DOHH2 (cell line): ENCODE data around the gene B3GALT6.

Experiments used
- EZH2phosphoT487 ChIP-seq: fragments of 200-600 bp; sonication (generic); IDR thresholded peaks from 2 replicates; pipeline ENCODE4 v1.6.1; 2017; ENCODE audit warnings: borderline replicate concordance, mild to moderate bottlenecking, antibody characterized with exemption, low read length, moderate library complexity, mixed read lengths
- TF ChIP-seq, protein P1 (sequence below): fragments of 200-600 bp; sonication (generic); IDR thresholded peaks from one replicate; pipeline ENCODE4 v1.5.1; 2014; ENCODE audit warnings: antibody characterized with exemption, mild to moderate bottlenecking, low read depth, low read length; ENCODE audit not compliant: poor library complexity, severe bottlenecking

DNA sequence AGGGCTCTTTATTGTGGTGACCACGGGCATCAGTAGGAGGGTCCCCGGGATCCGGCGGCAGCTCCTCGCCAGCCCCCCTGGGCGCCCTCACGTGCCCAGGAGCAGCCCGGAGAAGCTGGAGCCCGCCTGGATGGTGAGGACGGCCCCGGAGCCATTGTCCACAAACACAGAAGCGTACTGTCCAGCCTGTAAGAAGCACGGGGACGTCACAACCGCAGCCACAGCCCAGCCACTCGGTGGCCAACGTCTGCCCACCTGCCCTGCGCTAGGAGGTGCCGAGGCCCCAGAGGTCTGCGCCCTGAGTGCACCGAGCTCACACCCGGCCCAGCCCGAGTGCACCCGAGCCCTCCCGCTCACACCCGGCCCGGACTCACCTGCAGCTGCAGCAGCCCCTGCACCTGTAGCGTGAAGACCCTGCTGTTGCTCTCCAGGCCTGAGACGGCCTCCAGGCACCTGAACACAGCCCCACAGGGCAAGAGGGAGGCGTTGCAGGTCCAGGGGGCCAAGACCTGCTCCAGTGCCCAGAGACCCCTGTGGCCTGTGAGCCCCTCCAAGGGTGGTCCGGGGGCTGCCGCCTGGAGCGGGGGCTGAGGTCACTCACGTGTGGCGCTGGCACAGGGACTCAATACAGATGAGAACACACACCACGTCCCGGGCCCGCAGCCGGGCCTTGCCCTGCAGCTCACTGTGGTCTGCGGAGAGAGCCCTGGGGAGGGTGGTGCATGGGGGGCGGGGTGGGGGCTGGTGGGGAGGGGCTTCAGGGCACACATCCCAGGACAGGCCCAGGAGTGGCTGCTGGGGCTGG, 10.6 kb downstream of the B3GALT6 start:
- TF ChIP-seq, protein P1, sequence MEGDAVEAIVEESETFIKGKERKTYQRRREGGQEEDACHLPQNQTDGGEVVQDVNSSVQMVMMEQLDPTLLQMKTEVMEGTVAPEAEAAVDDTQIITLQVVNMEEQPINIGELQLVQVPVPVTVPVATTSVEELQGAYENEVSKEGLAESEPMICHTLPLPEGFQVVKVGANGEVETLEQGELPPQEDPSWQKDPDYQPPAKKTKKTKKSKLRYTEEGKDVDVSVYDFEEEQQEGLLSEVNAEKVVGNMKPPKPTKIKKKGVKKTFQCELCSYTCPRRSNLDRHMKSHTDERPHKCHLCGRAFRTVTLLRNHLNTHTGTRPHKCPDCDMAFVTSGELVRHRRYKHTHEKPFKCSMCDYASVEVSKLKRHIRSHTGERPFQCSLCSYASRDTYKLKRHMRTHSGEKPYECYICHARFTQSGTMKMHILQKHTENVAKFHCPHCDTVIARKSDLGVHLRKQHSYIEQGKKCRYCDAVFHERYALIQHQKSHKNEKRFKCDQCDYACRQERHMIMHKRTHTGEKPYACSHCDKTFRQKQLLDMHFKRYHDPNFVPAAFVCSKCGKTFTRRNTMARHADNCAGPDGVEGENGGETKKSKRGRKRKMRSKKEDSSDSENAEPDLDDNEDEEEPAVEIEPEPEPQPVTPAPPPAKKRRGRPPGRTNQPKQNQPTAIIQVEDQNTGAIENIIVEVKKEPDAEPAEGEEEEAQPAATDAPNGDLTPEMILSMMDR = no peak
- TF ChIP-seq EZH2phosphoT487 = no peak
